HG03432 (cell line): ENCODE results near the gene STIL.
"Not testable (repeated sequence)": the region's sequence is repeated elsewhere in the genome, so short reads cannot be mapped to it uniquely, and the experiment has no call there.

Experiments
- ATAC-seq: cut with Tn5 transposase; IDR thresholded peaks from one replicate; pipeline ENCODE4 v1.9.1; 2021; ENCODE audit warnings: mild to moderate bottlenecking, moderate library complexity; ENCODE audit not compliant: unreplicated experiment

Gene STIL

GRCh38 chr1:47323599-47324031, 9.7 kb upstream of the STIL start:
- no peak for ATAC-seq

GRCh38 chr1:47319968-47320367, 6.0 kb upstream of the STIL start:
- ATAC-seq: not testable (repeated sequence)

GRCh38 chr1:47317841-47318240, 3.9 kb upstream of the STIL start:
- ATAC-seq: no peak

GRCh38 chr1:47309427-47309826, 4.5 kb downstream of the STIL start:
- ATAC-seq: no peak

DNA sequence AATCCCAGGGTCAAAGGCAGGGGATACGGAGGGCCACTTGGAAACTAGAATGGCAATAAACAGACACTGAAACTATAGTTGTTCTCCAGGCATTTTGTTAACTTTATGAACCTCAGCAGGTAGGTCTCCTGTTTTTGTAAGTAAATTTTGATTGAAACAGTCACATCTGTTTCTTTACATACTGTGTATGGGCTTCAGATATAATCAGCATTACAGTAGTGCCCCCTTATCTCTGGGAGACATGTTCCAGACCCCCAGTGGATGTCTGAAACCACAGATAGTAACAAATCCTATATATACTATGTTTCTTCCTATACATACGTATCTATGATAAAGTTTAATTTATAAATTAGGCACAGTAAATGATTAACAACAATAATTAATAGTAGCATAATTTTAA, 11.5 kb downstream of the STIL start:
- no peak for ATAC-seq

- ATAC-seq: no peak
Measured at GRCh38 chr1:47298025-47298699, 15.8 kb downstream of the STIL start.

DNA sequence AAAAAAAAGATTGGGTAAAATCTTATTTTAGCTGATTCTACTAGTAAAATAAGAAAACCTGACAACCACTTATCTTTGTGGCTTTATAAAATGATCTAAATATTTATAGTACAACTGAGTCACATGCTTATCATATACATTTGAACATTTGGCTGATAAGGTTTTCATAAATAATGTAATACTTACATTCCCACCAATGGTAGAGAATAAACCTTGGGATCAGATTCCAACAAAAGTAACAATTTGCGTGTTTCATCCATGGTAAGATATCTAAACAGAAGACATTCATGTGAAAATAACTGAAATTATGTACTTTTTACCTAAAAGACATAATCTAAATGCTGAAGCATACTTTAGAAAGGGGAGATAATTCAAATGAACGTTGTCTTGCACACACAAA, 18.4 kb downstream of the STIL start:
- ATAC-seq: no peak

DNA sequence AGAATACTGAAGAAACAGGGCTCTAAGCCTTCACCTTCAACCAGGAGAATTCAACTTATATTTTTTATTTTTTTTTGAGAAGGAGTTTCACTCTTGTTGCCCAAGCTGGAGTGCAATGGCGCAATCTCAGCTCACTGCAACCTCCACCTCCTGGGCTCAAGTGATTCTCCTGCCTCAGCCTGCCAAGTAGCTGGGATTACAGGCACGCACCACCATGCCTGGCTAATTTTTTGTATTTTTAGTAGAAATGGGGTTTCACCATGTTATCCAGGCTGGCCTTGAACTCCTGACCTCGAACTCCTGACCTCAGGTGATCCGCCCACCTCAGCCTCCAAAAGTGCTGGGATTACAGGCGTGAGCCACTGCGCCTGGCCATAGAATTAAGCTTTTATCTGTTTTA, 19.1 kb downstream of the STIL start:
- ATAC-seq: not testable (repeated sequence)

GRCh38 chr1:47288116-47288515, 25.8 kb downstream of the STIL start:
- not testable (repeated sequence) for ATAC-seq

DNA sequence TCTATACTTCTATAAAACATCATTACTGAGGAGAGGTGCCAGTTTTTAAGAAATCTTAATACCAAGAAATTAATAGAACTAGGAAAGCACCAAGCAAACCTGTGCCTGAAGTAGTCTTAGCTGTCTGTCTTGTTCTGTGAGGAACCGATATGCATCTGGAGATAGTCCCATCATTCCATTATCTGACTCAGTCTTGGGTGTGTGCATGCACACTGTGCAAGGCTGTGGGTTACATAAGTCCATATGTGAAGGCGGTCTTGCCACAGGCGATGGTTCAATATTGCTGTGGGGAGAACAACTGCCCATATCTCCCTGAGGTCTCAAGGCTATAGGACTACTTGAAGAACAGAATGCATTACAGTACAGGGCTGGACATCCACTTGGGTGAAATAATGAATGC, 33.8 kb downstream of the STIL start:
- no peak for ATAC-seq

DNA sequence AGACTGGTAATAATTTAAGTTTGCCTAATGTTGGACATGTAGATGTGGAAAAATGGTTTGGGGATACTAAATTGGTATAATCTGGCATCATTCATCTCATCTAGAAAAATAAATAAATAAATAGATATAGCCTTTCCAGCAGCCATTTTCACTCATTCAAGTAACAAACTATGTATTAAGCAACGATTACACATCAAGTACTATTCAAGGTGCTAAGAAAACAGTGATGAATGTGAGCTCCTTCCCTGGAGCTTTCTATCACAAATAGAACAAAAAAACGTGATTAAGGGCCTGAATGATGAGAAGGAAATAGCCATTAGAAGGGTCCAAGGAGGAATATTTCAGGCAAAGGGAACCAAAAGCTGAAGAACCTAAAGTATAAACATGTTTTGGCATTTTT, 37.1 kb downstream of the STIL start:
- ATAC-seq: no peak

- not testable (repeated sequence) for ATAC-seq
Measured at GRCh38 chr1:47275811-47276210, 38.1 kb downstream of the STIL start.

- not testable (repeated sequence) for ATAC-seq
Measured at GRCh38 chr1:47265529-47265928, 48.4 kb downstream of the STIL start.

GRCh38 chr1:47262787-47263413, 51.0 kb downstream of the STIL start:
- ATAC-seq: no peak

GRCh38 chr1:47257224-47257623, 56.7 kb downstream of the STIL start:
- no peak for ATAC-seq

- ATAC-seq: no peak
Measured at GRCh38 chr1:47252795-47253194, 61.2 kb downstream of the STIL start.

- ATAC-seq: no peak
Measured at GRCh38 chr1:47252369-47252768, 61.6 kb downstream of the STIL start.

GRCh38 chr1:47249755-47250154, 64.2 kb downstream of the STIL start:
- no peak for ATAC-seq

GRCh38 chr1:47244339-47244862, 69.5 kb downstream of the STIL start:
- no peak for ATAC-seq

GRCh38 chr1:47243910-47244309, 70.0 kb downstream of the STIL start:
- no peak for ATAC-seq

DNA sequence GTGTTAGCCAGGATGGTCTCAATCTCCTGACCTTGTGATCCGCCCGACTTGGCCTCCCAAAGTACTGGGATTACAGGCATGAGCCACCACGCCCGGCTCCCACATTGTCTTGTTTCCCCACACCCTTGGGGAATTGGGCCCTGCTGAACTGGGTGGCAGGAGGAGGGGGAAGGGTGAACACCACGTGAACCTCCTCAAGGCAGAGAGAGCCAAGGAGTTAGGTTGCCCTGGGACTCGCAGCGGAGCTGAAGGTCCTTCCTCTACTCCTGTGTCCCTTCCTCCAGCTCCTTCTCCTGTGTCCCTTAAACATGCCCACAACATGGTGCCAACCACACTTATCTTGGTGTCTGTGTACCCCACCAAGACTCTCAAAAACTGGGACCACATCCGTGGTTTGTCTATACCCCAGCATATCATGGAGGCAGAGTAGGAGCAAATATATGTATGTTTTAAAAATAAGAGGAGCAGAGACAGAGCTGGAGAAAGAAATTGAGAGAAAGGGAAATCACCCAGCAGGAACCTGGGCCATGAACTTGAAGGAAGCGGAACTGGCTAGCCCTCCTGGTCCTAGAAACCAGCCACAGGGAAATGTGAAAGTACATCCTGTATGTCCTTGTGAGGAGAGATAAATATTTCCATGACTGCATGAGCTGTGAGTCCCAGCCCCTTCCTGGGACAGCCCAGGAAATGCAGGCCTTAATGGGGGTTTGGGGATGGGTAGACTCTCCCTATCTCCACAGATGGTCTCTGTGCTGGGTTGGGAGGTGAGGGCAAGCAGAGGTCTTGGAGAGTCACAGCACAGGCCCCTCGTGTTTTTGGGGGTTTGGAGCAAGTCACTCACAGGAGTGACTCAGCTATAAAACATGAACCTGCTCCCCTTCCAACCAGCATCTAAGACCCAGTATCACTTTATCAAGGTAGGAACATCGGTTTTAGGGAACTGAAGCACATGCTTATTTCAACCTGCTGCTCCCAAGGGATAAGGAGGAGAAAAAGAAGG, 72.5 kb downstream of the STIL start:
- ATAC-seq: no peak
